Heart left ventricle (tissue), 16 donors: ENCODE data around the gene SUPT3H. TPM values are rescaled to one million over a fixed set of nuclear protein-coding genes. Genes with fewer than 3 reads are reported as not detected.

Experiments
- ATAC-seq, 4 donors: fragments of 200-7000 bp; cut with Tn5 transposase; one replicate each; pipeline ENCODE4 v1.9.1; 2020 to 2022; ENCODE audit warnings: moderate library complexity in 4 of 4, mild to moderate bottlenecking in 3 of 4, moderate number of reproducible peaks in 1 of 4
- DNase-seq, 5 donors: peaks; one replicate each; pipeline ENCODE4 v3.0.0-alpha.2; 2020
- H3K27ac ChIP-seq, 12 donors: fragments of 200-600 bp; sonication (generic) in 4 of 12; one replicate each; pipeline versions ENCODE4 v1.5.0 to v1.8.0; 2016 to 2022; ENCODE audit warnings: mild to moderate bottlenecking in 2 of 12
- H3K27me3 ChIP-seq, 9 donors: fragments of 200-600 bp; sonication (generic) in 2 of 9; one replicate each; pipeline versions ENCODE4 v1.5.1 to v1.8.0; 2016 to 2022; ENCODE audit warnings: mild to moderate bottlenecking in 3 of 9
- H3K36me3 ChIP-seq, 9 donors: fragments of 200-600 bp; sonication (generic) in 2 of 9; one replicate each; pipeline versions ENCODE4 v1.5.0 to v1.8.0; 2018 to 2022; ENCODE audit warnings: mild to moderate bottlenecking in 2 of 9
- H3K4me1 ChIP-seq, 12 donors: fragments of 200-600 bp; sonication (generic) in 4 of 12; one replicate each; pipeline versions ENCODE4 v1.5.0 to v1.8.0; 2016 to 2022; ENCODE audit warnings: mild to moderate bottlenecking in 3 of 12
- H3K4me3 ChIP-seq, 12 donors: fragments of 200-600 bp; sonication (generic) in 4 of 12; one replicate each; pipeline versions ENCODE4 v1.5.0 to v1.8.0; 2017 to 2022; ENCODE audit warnings: mild to moderate bottlenecking in 9 of 12, moderate library complexity in 4 of 12
- H3K9me3 ChIP-seq, 12 donors: fragments of 200-600 bp; sonication (generic) in 4 of 12; one replicate each; pipeline versions ENCODE4 v1.5.0 to v1.8.0; 2016 to 2022; ENCODE audit warnings: mild to moderate bottlenecking in 1 of 12
- POLR2A ChIP-seq, 2 donors: fragments of 450-650 bp; IDR thresholded peaks; one replicate each; pipeline ENCODE4 v1.6.1; 2017; ENCODE audit warnings: antibody characterized with exemption in 2 of 2, mild to moderate bottlenecking in 2 of 2, moderate library complexity in 2 of 2
- WGBS, 4 donors: extraction: QIAGEN DNeasy Blood & Tissue Kit in 2 of 4; methylation state at CpG; one replicate each; pipeline versions ENCODE4 v1.1.5 to v1.1.7; 2013 to 2018; 5-methylcytosine and 5-hydroxymethylcytosine counted together
- intact Hi-C, 10 donors: fragments of 100-400 bp; cut with DNase I; formaldehyde crosslinking; loops; one replicate each; pipeline versions ENCODE4 v1.11.1 to v1.14.2; 2022
- polyA plus RNA-seq, 2 donors: library from polyadenylated mRNA; stranded (reverse); fragments of 200-250 nt; gene quantifications; one replicate each; pipeline ENCODE4 v1.2.3, GENCODE V29; 2013
- total RNA-seq, 9 donors: library from RNA; depleted of rRNA in 2 of 9; stranded (reverse); fragments of >200 nt in 2 of 9; fragmentation: NEBNext Ultra II Directional in 3 of 9; extraction: Animal tissue kit (Norgen Biotek cat#: 25700) in 3 of 9; gene quantifications; one replicate each; pipeline versions ENCODE4 v1.1.0 to v1.2.4, GENCODE V29; 2016 to 2023
- TF ChIP-seq, protein P1 (sequence below), 12 donors: fragments of 200-600 bp; sonication (generic) in 4 of 12; IDR thresholded peaks; one replicate each; pipeline versions ENCODE4 v1.5.0 to v1.8.0; 2018 to 2022; ENCODE audit warnings: antibody characterized with exemption in 12 of 12, mild to moderate bottlenecking in 5 of 12
- donor health status: ischemic (EF 13 %, LVEDD 7.1; RV severe dilation, severe dysfunction).
- donor health status: healthy with polysubstance abuse.
- donor health status: DM: no; HTN: yes; CAD: no.
- donor health status: DM: no; HTN: no; CAD: no.
- donor health status: ischemic (EF 25% LVEDD 6.9; RV normal size, moderate dysfunction).
- donor health status: ischemic (EF 25% LVEDD 5.7; RV mildly dilated, moderate dysfunction).
- donor health status: healthy.
- donor health status: DM: yes; HTN: yes; CAD: no.
- donor health status: ischemic (EF 35%, LVEDD 5.7; RV mildly dilated, moderate dysfunction).
- donor health status: nonischemic (EF 11% LVEDD 7.7; RV severe dilation, severe dysfunction).
- donor health status: DM: yes; HTN: yes; CAD: no.
- donor health status: PGD.
- donor health status: ischemic (EF 29% LVEDD 5.4; RV normal size, mild dysfunction).
- donor health status: nonischemic (EF 23%, LVEDD 6.1; RV moderate dilation, normal function).

Gene SUPT3H
- total and polyA plus RNA-seq, 11 donors = 1.5 to 8.1 (median 4.1) TPM

DNA sequence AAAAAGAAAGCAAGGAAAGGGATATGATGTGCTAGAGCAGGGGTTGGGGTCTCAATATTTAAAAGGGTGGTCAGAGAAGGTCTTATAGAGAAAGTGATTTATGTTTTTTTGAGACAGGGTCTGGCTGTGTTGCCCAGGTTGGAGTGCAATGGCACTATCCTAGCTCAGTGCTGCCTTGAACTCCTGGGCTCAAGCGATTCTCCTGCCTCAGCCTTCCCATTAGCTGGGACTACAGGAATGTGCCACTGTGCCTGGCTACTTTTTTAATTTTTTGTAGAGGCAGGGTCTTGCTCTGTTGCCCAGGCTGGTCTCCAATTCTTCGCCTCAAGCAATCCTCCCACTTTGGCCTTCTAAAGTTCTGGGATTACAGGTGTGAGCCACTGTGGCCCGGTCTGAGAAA, 557.0 kb downstream of the SUPT3H start:
- DNase-seq = no peak
- TF ChIP-seq, protein P1, sequence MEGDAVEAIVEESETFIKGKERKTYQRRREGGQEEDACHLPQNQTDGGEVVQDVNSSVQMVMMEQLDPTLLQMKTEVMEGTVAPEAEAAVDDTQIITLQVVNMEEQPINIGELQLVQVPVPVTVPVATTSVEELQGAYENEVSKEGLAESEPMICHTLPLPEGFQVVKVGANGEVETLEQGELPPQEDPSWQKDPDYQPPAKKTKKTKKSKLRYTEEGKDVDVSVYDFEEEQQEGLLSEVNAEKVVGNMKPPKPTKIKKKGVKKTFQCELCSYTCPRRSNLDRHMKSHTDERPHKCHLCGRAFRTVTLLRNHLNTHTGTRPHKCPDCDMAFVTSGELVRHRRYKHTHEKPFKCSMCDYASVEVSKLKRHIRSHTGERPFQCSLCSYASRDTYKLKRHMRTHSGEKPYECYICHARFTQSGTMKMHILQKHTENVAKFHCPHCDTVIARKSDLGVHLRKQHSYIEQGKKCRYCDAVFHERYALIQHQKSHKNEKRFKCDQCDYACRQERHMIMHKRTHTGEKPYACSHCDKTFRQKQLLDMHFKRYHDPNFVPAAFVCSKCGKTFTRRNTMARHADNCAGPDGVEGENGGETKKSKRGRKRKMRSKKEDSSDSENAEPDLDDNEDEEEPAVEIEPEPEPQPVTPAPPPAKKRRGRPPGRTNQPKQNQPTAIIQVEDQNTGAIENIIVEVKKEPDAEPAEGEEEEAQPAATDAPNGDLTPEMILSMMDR (IDR thresholded peaks at IDR 0.05) = no peak
- no peak for TF ChIP-seq POLR2A (IDR thresholded peaks at IDR 0.05)
- intact Hi-C loops = no loop called here
- Histone ChIP-seq H3K27me3 (no peaks in the 10 kb centered on the region), H3K36me3 (no peaks in the 10 kb centered on the region), H3K27ac (no peak overlapping the region), H3K4me1 (no peaks in the 10 kb centered on the region), H3K4me3 (no peak overlapping the region), H3K9me3 (peaks cover 0 to 16% (median 2%) of the 10 kb centered on the region in 12 donors)
- 88 to 97% (median 97%) methylated on average over 3 of the region's 3 CpGs for WGBS, 4 donors
- no peak for ATAC-seq

DNA sequence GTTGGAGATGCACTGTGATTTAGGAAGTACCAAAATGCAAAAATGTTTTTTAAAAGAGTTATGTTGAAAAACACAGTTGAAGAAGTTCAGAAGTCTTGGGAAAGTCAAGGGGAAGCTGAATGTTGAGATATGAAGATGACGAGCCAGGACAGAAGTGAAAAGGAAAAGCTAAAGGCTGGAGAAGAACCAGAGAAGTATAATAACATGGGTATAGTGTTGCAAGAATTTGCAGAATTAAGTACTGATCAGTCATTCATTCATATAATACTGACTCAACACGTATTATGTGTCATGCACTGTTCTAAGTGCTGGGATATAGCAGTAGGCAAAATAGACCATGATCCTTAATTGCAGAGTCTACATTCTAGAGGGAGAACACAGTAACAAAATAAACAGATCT, 557.4 kb downstream of the SUPT3H start:
- TF ChIP-seq POLR2A (IDR thresholded peaks at IDR 0.05) = no peak
- TF ChIP-seq, protein P1 (IDR thresholded peaks at IDR 0.05) = no peak
- Histone ChIP-seq H3K4me1 (no peaks in the 10 kb centered on the region), H3K9me3 (peaks cover 0 to 16% (median 2%) of the 10 kb centered on the region in 12 donors), H3K36me3 (no peaks in the 10 kb centered on the region), H3K27me3 (no peaks in the 10 kb centered on the region), H3K4me3 (no peak overlapping the region), H3K27ac (no peak overlapping the region)
- intact Hi-C loops = no loop called here
- ATAC-seq (no peak), DNase-seq (no peak)
- WGBS, 4 donors = 85 to 94% (median 89%) methylated on average over 2 of the region's 2 CpGs

DNA sequence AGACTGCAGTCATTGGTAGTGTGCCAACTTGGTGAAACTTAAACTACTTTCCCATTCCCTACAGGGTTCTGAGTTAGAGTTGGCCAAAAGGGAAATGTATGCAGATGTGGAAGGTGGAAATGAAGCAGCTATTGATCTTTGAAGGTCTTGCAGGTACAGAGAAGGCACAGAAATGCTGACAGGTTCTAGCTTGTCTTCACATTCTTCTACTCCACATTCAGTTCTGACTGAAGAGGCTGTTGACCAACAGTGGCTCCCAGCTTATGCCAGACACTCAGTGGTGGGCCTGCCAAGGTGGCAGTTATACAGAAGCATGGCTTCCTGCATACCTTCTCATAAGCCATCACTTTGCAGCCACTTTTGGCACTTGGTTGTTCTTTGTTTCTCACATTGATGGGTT, 566.3 kb downstream of the SUPT3H start:
- no peak for DNase-seq
- intact Hi-C loops = no loop called here

DNA sequence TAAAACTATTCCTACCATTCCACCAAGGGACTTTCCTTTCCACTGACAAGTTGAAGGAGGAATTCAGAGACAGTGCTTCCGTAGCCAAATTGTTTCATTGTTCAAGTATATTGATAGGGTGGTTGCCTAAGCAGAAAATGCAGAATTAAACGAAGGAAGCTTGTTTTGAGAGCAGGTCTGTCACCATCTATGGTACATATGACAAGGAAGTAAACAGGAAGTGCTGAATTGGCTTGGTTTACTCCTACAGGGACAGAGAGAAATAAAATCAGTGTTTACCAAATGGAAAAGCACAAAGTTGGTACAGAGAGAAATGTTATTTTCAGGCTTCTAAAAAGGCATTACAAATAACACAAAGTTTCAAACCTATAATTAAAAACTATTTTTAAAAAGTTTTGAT, 568.5 kb downstream of the SUPT3H start:
- Histone ChIP-seq H3K27ac (no peak overlapping the region), H3K9me3 (no peaks in the 10 kb centered on the region), H3K36me3 (no peaks in the 10 kb centered on the region), H3K4me1 (no peaks in the 10 kb centered on the region), H3K4me3 (no peak overlapping the region), H3K27me3 (no peaks in the 10 kb centered on the region)
- 60 to 65% (median 62%) methylated on average over 2 of the region's 2 CpGs for WGBS, 4 donors
- TF ChIP-seq, protein P1 (IDR thresholded peaks at IDR 0.05) = no peak
- no peak for TF ChIP-seq POLR2A (IDR thresholded peaks at IDR 0.05)
- intact Hi-C loops = no loop called here
- ATAC-seq = no peak
- no peak for DNase-seq

More for the DNA sequence above, 566.3 kb downstream of the SUPT3H start:
- ATAC-seq = no peak
- no peak for TF ChIP-seq POLR2A (IDR thresholded peaks at IDR 0.05)
- TF ChIP-seq, protein P1 (IDR thresholded peaks at IDR 0.05) = no peak
- Histone ChIP-seq H3K4me1 (no peaks in the 10 kb centered on the region), H3K4me3 (no peak overlapping the region), H3K9me3 (peaks cover 0 to 5% (median 0%) of the 10 kb centered on the region in 12 donors), H3K27ac (no peak overlapping the region), H3K36me3 (no peaks in the 10 kb centered on the region), H3K27me3 (no peaks in the 10 kb centered on the region)
